ENCODE data around the gene MCAT. TPM values are rescaled to one million over a fixed set of nuclear protein-coding genes. Genes with fewer than 3 reads are reported as not detected.

MCAT gene
- polyA plus RNA-seq, 1 donor (not counting 4 experiments of a cell fraction or from before 2014, with no cell fraction given) = 13.9 TPM

- H4K20me1 ChIP-seq (ENCODE audit: control insufficient read depth, extremely low read depth, insufficient read depth, low read length) = no peaks in the 10 kb centered on the region
- peak overlapping the region; percentile 73 for H3K9ac ChIP-seq (ENCODE audit: control insufficient read depth, extremely low read depth, insufficient read depth, low read length)
- no peaks in the 10 kb centered on the region for H3K9me1 ChIP-seq (ENCODE audit: control insufficient read depth, extremely low read depth, insufficient read depth, low read length)
- H3K27ac ChIP-seq (ENCODE audit: control insufficient read depth, insufficient read depth, low read length) = peak overlapping the region; percentile 74
- dilution Hi-C loops (cut with MboI; ENCODE audit: extremely low pct_ligation_motif_present, low sequenced_read_pairs) = no loop called here
- peak overlapping the region; percentile 99 for H3K4me2 ChIP-seq (ENCODE audit: control insufficient read depth, extremely low read depth, insufficient read depth, low read depth, low read length)
- no peaks in the 10 kb centered on the region for H3K27me3 ChIP-seq (ENCODE audit: control insufficient read depth, extremely low read depth, insufficient read depth, low read length)
- DNase-seq (ENCODE audit: low read depth, low spot score) (no peak), FAIRE-seq (peak; percentile 41)
- no peaks in the 10 kb centered on the region for H3K36me3 ChIP-seq (ENCODE audit: control insufficient read depth in 2 of 2, extremely low read depth in 1 of 2, insufficient read depth in 2 of 2, low read length in 2 of 2)
- TF ChIP-seq, protein P1, sequence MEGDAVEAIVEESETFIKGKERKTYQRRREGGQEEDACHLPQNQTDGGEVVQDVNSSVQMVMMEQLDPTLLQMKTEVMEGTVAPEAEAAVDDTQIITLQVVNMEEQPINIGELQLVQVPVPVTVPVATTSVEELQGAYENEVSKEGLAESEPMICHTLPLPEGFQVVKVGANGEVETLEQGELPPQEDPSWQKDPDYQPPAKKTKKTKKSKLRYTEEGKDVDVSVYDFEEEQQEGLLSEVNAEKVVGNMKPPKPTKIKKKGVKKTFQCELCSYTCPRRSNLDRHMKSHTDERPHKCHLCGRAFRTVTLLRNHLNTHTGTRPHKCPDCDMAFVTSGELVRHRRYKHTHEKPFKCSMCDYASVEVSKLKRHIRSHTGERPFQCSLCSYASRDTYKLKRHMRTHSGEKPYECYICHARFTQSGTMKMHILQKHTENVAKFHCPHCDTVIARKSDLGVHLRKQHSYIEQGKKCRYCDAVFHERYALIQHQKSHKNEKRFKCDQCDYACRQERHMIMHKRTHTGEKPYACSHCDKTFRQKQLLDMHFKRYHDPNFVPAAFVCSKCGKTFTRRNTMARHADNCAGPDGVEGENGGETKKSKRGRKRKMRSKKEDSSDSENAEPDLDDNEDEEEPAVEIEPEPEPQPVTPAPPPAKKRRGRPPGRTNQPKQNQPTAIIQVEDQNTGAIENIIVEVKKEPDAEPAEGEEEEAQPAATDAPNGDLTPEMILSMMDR (optimal IDR thresholded peaks at IDR 0.05 in 1 of 3, IDR thresholded peaks at IDR 0.05 in 1 of 3, conservative IDR thresholded peaks at IDR 0.05 in 1 of 3; ENCODE audit: extremely low read depth in 1 of 3, insufficient read depth in 2 of 3, low read length in 3 of 3) = no peak
- TF ChIP-seq EZH2 (IDR thresholded peaks at IDR 0.05; ENCODE audit: low read length) = no peak
- H3K4me1 ChIP-seq (ENCODE audit: control insufficient read depth, extremely low read depth, insufficient read depth, low read length) = peaks cover 7% of the 10 kb centered on the region
- no peaks in the 10 kb centered on the region for H3K79me2 ChIP-seq (ENCODE audit: control insufficient read depth, insufficient read depth, low read length)
- no peaks in the 10 kb centered on the region for H3K9me3 ChIP-seq (ENCODE audit: control insufficient read depth, low read depth, low read length)
- peak overlapping the region; percentile 97 for H2AFZ ChIP-seq (ENCODE audit: control insufficient read depth, low read length)
- peak overlapping the region; percentile 59 to 88 (median 82) for H3K4me3 ChIP-seq (ENCODE audit: control insufficient read depth in 2 of 3, extremely low read depth in 1 of 3, insufficient read depth in 2 of 3, low read depth in 1 of 3, low read length in 3 of 3)
Measured at GRCh38 chr22:43088627-43088983, 54.6 kb downstream of the MCAT start.

DNA sequence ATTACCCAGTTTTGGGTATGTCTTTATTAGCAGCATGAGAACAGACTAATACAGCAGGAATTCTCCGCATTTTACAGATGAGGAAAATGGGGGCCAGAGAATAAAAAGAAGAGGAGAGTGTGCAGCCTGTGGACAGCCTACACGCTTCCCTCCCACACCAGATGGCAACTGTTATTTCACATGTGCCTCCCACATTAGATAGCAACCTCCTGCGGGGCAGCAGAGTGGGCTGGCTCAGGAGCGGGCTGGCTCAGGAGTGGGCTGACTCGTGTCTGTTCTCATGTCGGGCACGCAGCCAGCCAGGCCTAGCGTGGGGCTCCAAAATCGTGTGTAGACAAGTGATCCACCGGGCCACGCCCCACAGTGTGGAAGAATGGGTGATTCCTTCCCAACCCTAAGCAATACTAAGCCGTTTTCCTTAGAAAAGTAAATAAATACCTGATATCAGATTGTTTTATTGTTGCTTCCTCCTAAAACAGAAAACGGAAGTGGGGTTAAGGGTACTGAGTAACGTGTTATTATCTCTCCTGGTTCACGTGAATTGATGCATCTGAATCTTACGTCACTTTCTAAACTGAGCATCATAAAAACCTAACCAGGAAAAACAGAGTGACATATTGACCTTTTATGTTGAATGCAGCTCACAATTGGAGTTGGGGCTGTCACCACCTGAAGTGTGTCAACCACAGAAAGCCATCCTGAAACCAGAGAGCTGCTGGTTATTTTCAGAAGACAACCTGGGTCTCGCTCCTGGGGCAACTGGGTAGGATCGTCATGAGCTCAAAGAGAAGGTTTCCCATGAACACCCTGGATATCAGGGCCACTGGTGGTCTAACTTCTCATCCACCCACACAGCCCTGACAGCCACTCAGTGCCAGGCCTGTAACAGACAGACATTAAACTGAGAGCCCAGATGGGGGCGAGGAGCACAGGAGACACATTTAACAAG lies 57.3 kb downstream of the MCAT start:
- H3K4me3 ChIP-seq (ENCODE audit: control insufficient read depth in 2 of 3, extremely low read depth in 1 of 3, insufficient read depth in 2 of 3, low read depth in 1 of 3, low read length in 3 of 3) = no peak overlapping the region
- H3K36me3 ChIP-seq (ENCODE audit: control insufficient read depth in 2 of 2, extremely low read depth in 1 of 2, insufficient read depth in 2 of 2, low read length in 2 of 2) = no peaks in the 10 kb centered on the region
- FAIRE-seq (no peak), DNase-seq (ENCODE audit: low read depth, low spot score) (no peak)
- no peaks in the 10 kb centered on the region for H3K9me1 ChIP-seq (ENCODE audit: control insufficient read depth, extremely low read depth, insufficient read depth, low read length)
- no peak overlapping the region for H3K4me2 ChIP-seq (ENCODE audit: control insufficient read depth, extremely low read depth, insufficient read depth, low read depth, low read length)
- H3K27ac ChIP-seq (ENCODE audit: control insufficient read depth, insufficient read depth, low read length) = no peak overlapping the region
- H3K9ac ChIP-seq (ENCODE audit: control insufficient read depth, extremely low read depth, insufficient read depth, low read length) = no peak overlapping the region
- dilution Hi-C loops (cut with MboI; ENCODE audit: extremely low pct_ligation_motif_present, low sequenced_read_pairs) = no loop called here
- H3K79me2 ChIP-seq (ENCODE audit: control insufficient read depth, insufficient read depth, low read length) = no peaks in the 10 kb centered on the region
- no peak overlapping the region for H2AFZ ChIP-seq (ENCODE audit: control insufficient read depth, low read length)
- no peaks in the 10 kb centered on the region for H3K9me3 ChIP-seq (ENCODE audit: control insufficient read depth, low read depth, low read length)
- TF ChIP-seq, protein P1 (optimal IDR thresholded peaks at IDR 0.05 in 1 of 3, IDR thresholded peaks at IDR 0.05 in 1 of 3, conservative IDR thresholded peaks at IDR 0.05 in 1 of 3; ENCODE audit: extremely low read depth in 1 of 3, insufficient read depth in 2 of 3, low read length in 3 of 3) = no peak
- TF ChIP-seq EZH2 (IDR thresholded peaks at IDR 0.05; ENCODE audit: low read length) = no peak
- peaks cover 10% of the 10 kb centered on the region for H3K4me1 ChIP-seq (ENCODE audit: control insufficient read depth, extremely low read depth, insufficient read depth, low read length)
- H4K20me1 ChIP-seq (ENCODE audit: control insufficient read depth, extremely low read depth, insufficient read depth, low read length) = no peaks in the 10 kb centered on the region
- H3K27me3 ChIP-seq (ENCODE audit: control insufficient read depth, extremely low read depth, insufficient read depth, low read length) = no peaks in the 10 kb centered on the region

Other genes starting within 250 kb of the MCAT start
- 50.7 to 57.2 TPM (median 55.5 TPM) in 3 replicates for gene PACSIN2, start 128.2 kb downstream of the MCAT start, polyA plus RNA-seq
- 3.5 to 6.0 TPM (median 3.9 TPM) in 3 replicates for gene TTLL1, start 54.0 kb downstream of the MCAT start, polyA plus RNA-seq
- 2.9 to 4.6 TPM (median 4.4 TPM) in 3 replicates for gene BIK, start 32.6 kb downstream of the MCAT start, polyA plus RNA-seq
- 139 to 405 TPM (median 155 TPM) in 3 replicates for gene TSPO, start 8.2 kb upstream of the MCAT start, polyA plus RNA-seq
- gene TTLL12, start 43.7 kb upstream of the MCAT start, polyA plus RNA-seq = 22.1 to 30.4 TPM (median 28.0 TPM) in 3 replicates
- not detected in 3 replicates for gene SCUBE1, start 200.0 kb upstream of the MCAT start, polyA plus RNA-seq